Lower leg skin (tissue), 4 donors: Measurements from ENCODE around the gene SELENOV. TPM values are rescaled to one million over a fixed set of nuclear protein-coding genes. Genes with fewer than 3 reads are reported as not detected.

ENCODE experiments used
- DNase-seq, 2 donors: peaks; one replicate each; pipeline ENCODE4 v3.0.0-alpha.2; 2019; ENCODE audit warnings: low spot score in 2 of 2
- H3K4me3 ChIP-seq: fragments of 200-600 bp; sonication (generic); 2 replicates; pipeline ENCODE4 v1.5.1; 2017; ENCODE audit warnings: mild to moderate bottlenecking, low read depth; ENCODE audit not compliant: poor library complexity, severe bottlenecking
- CTCF ChIP-seq, 3 donors: fragments of 450-650 bp; IDR thresholded peaks; one replicate each; pipeline ENCODE4 v1.5.1; 2016; ENCODE audit warnings: antibody characterized with exemption in 3 of 3, mild to moderate bottlenecking in 3 of 3, moderate library complexity in 2 of 3
- POLR2A ChIP-seq, 2 donors: fragments of 450-650 bp; IDR thresholded peaks; one replicate each; pipeline ENCODE4 v1.6.1; 2016 to 2017; ENCODE audit warnings: antibody characterized with exemption in 2 of 2, mild to moderate bottlenecking in 1 of 2, moderate library complexity in 1 of 2
- WGBS, 2 donors: methylation state at CpG; one replicate each; pipeline ENCODE4 v1.1.5; 2018; 5-methylcytosine and 5-hydroxymethylcytosine counted together
- intact Hi-C: fragments of 100-400 bp; cut with DNase I; formaldehyde crosslinking; loops from one replicate; pipeline ENCODE4 v1.15.0; 2023; ENCODE audit warnings: low total_unique reads
- total RNA-seq, 4 donors: library from RNA; depleted of rRNA; stranded (reverse); fragments of >200 nt; gene quantifications; one replicate each; pipeline ENCODE4 v1.1.0, GENCODE V29; 2016

SELENOV gene
- total RNA-seq, 4 donors from 2014 or later, result not detected

GRCh38 chr19:39483141-39483540 lies 31.8 kb upstream of the SELENOV start:
- H3K4me3 ChIP-seq, result no peak overlapping the region
- no peak for TF ChIP-seq POLR2A (IDR thresholded peaks at IDR 0.05)
- TF ChIP-seq CTCF (IDR thresholded peaks at IDR 0.05), result no peak
- 73 to 78% methylated on average over 6 of the region's 6 CpGs for WGBS, 2 donors
- intact Hi-C loops, result no loop called here
- no peak for DNase-seq

GRCh38 chr19:39489756-39490155 lies 25.2 kb upstream of the SELENOV start:
- intact Hi-C loops, result no loop called here
- no peak overlapping the region for H3K4me3 ChIP-seq
- TF ChIP-seq CTCF (IDR thresholded peaks at IDR 0.05) (no peak), POLR2A (IDR thresholded peaks at IDR 0.05) (no peak)
- 86 to 89% methylated on average over 10 of the region's 10 CpGs for WGBS, 2 donors
- DNase-seq, result no peak

- 84 to 93% methylated on average over 6 of the region's 6 CpGs for WGBS, 2 donors
- TF ChIP-seq CTCF (IDR thresholded peaks at IDR 0.05) (no peak), POLR2A (IDR thresholded peaks at IDR 0.05) (no peak)
- H3K4me3 ChIP-seq, result no peak overlapping the region
- DNase-seq, result no peak
- intact Hi-C loops, result no loop called here
Measured at GRCh38 chr19:39492225-39492624, 22.7 kb upstream of the SELENOV start.

GRCh38 chr19:39492788-39493187 lies 22.2 kb upstream of the SELENOV start:
- H3K4me3 ChIP-seq, result no peak overlapping the region
- no peak for DNase-seq
- 79 to 85% methylated on average over 3 of the region's 3 CpGs for WGBS, 2 donors
- TF ChIP-seq POLR2A (IDR thresholded peaks at IDR 0.05), result no peak
- no peak for TF ChIP-seq CTCF (IDR thresholded peaks at IDR 0.05)
- intact Hi-C loops, result no loop called here

GRCh38 chr19:39494661-39495060 lies 20.3 kb upstream of the SELENOV start:
- WGBS, 2 donors, result 77 to 81% methylated on average over 5 of the region's 5 CpGs
- DNase-seq, result no peak
- TF ChIP-seq POLR2A (IDR thresholded peaks at IDR 0.05) (no peak), CTCF (IDR thresholded peaks at IDR 0.05) (no peak)
- no peak overlapping the region for H3K4me3 ChIP-seq
- intact Hi-C loops, result no loop called here

- WGBS, 2 donors, result 88 to 89% methylated on average over 5 of the region's 5 CpGs
- no peak for DNase-seq
- TF ChIP-seq POLR2A (IDR thresholded peaks at IDR 0.05) (no peak), CTCF (IDR thresholded peaks at IDR 0.05) (no peak)
- intact Hi-C loops, result no loop called here
- H3K4me3 ChIP-seq, result no peak overlapping the region
Measured at GRCh38 chr19:39496063-39496462, 18.9 kb upstream of the SELENOV start.
